ENCODE data around the gene SUPT20HL1.

The SUPT20HL1 gene

DNA sequence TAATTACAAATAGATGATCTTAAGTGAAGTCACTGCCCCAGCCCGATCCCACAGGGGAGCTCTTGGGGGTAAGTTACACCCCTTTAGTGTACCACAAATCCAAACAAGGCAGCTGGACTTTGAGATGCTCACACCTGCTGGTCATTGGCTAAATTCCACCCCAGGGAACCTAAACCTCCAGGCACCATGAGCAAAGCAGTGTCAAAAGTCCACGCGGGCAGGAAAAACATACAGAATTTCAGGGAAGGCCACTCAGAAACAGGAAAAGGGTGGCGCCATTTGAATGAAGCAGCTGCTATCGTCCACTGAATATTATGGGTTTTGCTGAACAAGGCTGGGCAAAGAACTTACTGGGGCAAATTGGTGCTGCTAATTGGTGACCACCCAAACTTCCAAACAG lies 30.9 kb downstream of the SUPT20HL1 start:
- TF ChIP-seq, protein P1, sequence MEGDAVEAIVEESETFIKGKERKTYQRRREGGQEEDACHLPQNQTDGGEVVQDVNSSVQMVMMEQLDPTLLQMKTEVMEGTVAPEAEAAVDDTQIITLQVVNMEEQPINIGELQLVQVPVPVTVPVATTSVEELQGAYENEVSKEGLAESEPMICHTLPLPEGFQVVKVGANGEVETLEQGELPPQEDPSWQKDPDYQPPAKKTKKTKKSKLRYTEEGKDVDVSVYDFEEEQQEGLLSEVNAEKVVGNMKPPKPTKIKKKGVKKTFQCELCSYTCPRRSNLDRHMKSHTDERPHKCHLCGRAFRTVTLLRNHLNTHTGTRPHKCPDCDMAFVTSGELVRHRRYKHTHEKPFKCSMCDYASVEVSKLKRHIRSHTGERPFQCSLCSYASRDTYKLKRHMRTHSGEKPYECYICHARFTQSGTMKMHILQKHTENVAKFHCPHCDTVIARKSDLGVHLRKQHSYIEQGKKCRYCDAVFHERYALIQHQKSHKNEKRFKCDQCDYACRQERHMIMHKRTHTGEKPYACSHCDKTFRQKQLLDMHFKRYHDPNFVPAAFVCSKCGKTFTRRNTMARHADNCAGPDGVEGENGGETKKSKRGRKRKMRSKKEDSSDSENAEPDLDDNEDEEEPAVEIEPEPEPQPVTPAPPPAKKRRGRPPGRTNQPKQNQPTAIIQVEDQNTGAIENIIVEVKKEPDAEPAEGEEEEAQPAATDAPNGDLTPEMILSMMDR (IDR thresholded peaks at IDR 0.05; ENCODE audit: low read depth, low read length) = no peak
- DNase-seq (ENCODE audit: extremely low read depth, low read depth) = no peak

DNA sequence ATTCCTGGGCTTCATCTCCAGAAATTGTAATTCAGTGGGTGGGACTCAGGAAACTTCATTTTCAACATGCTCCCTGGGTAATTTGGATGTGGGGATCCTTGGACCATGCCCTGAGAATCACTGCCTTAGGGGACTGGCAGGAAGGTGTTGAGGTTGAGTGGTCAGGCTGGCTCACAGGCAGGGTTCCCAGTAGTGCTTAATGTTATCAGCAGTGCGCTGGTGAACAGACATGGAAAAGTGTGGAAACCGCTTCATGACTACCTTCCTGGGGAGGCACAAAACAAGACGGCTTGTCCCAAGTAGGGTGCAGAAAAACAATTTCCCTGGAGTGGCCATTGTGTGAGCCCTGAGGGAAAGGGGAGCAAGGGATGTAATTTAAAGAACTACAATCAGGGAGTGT lies 31.4 kb downstream of the SUPT20HL1 start:
- TF ChIP-seq, protein P1 (IDR thresholded peaks at IDR 0.05; ENCODE audit: low read depth, low read length) = no peak

DNA sequence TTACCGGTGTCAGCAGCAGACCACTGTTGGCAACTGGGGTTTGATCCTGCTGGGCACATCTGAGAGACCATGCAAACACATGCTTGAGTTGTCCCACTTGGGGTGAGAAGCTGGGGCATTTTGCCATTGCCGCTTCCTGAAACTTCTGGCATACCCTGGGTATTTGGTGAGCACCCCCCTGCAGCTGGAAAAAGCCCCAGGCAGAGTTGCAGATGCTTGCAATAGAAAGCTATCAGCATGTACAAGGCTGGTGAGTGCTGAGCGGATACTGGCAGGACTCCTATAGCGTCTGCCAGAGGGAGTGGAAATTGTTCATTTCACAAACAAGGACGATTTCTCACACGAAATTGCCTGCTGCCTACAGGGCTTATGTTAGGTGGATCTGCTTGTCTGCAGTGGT lies 32.3 kb downstream of the SUPT20HL1 start:
- TF ChIP-seq, protein P1 (IDR thresholded peaks at IDR 0.05; ENCODE audit: low read depth, low read length) = no peak
- peak; percentile 14 for DNase-seq (ENCODE audit: extremely low read depth, low read depth)

More for the DNA sequence above, 31.4 kb downstream of the SUPT20HL1 start:
- DNase-seq (ENCODE audit: extremely low read depth, low read depth) = no peak

DNA sequence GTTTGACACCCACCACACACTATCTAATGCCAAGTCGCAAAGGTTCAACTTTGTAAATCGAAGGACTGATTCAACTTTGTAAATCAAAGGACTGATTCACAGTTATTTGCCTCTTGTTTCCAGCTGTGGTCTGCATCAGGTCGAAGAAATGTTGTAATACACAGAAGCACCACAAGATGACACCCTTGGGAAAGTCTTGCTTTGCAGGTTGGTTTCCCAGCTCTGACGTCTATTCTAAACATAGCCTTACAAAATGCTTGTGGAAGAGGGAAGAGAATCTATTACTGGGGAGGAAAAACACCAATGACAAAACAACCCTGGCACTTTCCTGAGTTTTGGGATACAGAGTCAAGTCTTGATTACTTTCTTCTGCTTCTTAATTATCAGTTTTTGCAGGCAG lies 35.3 kb downstream of the SUPT20HL1 start:
- DNase-seq (ENCODE audit: extremely low read depth, low read depth) = peak; percentile 44

DNA sequence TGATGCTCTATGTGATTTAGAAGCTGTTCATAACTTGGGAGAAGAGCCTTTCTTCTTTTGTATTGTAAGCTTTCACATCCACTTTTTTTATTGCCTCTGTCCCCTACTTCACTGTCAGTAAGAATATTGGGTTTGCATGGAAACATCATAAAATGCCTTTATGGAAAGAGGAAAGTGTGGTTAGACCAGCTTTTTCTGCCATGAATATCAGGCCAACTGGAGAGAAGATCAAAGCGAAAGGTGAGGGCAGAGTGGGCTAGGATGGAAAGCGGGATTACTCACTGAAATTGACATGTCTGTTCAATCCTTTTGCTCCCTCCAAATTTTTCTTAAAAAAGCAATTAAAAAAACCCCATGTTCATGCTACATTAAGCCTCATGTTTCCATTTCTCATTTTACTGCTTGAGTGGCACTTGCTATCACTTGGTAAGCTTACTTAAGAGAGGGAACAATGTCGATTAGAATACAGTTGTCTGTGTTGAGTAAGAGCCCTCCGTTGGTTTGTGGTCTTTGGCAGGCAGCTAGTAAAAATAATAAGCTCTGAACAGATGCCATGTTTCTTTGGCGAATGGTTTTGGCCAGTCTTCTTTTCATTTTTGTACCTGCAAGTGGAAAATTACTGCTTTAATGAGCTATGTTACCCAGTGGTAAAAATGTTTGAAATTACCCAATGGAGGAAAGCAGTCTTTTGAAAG lies 35.9 kb downstream of the SUPT20HL1 start:
- peak; percentile 10 for DNase-seq (ENCODE audit: extremely low read depth, low read depth)
- TF ChIP-seq, protein P1 (IDR thresholded peaks at IDR 0.05; ENCODE audit: low read depth, low read length) = no peak

More for the DNA sequence above, 35.3 kb downstream of the SUPT20HL1 start:
- TF ChIP-seq, protein P1 (IDR thresholded peaks at IDR 0.05; ENCODE audit: low read depth, low read length) = peak; percentile 75

DNA sequence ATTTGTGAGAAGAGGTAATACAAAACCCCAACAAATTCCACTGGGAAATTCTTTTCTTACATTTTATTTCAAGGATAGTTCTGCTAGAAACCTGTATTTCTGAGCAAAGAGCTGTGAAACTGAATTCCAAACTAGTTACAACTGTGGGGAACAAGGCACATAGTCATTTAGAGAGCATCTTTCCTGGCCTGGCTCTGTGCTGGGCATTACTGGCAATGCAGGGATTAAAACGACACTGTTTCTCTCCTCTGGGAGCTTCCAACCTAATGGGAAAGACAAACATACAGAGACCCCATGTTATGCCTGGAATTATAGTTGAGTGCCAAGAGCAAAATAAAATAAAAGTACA lies 36.5 kb downstream of the SUPT20HL1 start:
- no peak for DNase-seq (ENCODE audit: extremely low read depth, low read depth)
- TF ChIP-seq, protein P1 (IDR thresholded peaks at IDR 0.05; ENCODE audit: low read depth, low read length) = no peak

DNA sequence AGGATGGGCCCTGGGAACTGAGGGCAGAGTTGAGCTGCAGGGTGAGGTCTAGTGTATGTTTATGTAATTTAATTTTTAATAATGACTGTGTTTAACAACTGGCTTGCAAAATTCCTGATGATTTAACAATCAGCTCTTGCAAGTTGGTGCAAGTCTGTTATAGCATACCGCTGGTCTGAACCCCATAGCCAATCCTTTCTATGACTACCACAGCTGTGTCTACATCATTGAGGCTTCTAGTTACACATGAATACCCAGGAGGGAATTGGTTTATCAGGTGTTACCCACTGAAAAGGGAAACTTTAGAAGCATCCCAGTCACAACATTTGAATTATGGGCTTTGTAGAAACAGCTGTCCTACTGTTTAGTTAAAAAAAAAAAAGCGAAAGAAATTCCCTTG lies 38.3 kb downstream of the SUPT20HL1 start:
- no peak for DNase-seq (ENCODE audit: extremely low read depth, low read depth)
- TF ChIP-seq, protein P1 (IDR thresholded peaks at IDR 0.05; ENCODE audit: low read depth, low read length) = no peak

All from AG09319 (cell line).